ENCODE measurements around the gene ACSL3.

ACSL3 gene

DNA sequence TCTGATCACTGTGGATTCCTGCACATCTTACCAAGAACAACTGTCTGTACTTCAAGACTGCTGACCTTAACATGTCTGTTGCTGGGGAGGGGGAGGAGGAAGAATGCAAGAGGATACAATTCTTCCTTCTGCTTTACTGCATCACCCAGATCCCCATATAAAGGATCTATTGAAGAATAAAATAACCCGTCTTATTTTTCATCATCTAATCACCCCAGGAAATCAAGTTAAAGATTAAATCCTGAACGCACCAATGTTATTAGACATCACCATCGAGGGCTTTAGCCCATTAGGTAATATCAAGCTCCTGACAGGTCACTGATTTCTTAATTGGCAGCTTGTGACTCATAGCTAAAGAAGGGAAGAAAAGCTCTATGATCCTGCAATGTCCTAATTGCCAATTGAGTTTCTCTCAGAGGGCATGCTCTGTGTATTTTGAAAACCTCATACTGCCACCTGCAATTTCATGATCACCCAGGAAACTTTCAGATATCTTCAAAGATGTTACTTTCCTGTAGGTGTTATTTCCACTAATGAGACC, 115.8 kb downstream of the ACSL3 start:
- no peak for TF ChIP-seq EZH2 (IDR thresholded peaks at IDR 0.05; ENCODE audit: borderline replicate concordance, low read length)
- TF ChIP-seq, protein P1, sequence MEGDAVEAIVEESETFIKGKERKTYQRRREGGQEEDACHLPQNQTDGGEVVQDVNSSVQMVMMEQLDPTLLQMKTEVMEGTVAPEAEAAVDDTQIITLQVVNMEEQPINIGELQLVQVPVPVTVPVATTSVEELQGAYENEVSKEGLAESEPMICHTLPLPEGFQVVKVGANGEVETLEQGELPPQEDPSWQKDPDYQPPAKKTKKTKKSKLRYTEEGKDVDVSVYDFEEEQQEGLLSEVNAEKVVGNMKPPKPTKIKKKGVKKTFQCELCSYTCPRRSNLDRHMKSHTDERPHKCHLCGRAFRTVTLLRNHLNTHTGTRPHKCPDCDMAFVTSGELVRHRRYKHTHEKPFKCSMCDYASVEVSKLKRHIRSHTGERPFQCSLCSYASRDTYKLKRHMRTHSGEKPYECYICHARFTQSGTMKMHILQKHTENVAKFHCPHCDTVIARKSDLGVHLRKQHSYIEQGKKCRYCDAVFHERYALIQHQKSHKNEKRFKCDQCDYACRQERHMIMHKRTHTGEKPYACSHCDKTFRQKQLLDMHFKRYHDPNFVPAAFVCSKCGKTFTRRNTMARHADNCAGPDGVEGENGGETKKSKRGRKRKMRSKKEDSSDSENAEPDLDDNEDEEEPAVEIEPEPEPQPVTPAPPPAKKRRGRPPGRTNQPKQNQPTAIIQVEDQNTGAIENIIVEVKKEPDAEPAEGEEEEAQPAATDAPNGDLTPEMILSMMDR (IDR thresholded peaks at IDR 0.05; ENCODE audit: low read length), result no peak

DNA sequence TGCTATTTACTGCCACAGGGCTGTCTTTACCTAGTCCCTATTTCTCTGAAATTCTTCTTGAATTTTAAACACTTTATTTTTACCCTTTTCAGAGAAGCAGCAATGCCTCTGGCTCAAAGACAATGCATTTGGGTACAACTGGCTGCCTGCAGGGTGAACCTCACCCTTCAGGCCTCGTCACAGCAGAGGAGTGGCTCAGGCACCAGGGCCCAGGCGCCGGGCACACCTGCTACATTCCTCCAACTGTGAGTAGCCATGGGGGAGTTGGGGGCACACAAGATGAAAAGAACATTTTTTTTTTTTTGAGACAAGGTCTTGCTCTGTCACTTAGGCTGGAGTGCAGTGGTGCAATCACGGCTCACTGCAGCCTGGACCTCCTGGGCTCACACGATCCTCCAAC, 116.3 kb downstream of the ACSL3 start:
- Histone ChIP-seq H3K9ac (ENCODE audit: low read length) (no peak overlapping the region), H3K79me2 (ENCODE audit: insufficient read depth, low read length) (no peaks in the 10 kb centered on the region), H3K36me3 (ENCODE audit: insufficient read depth, low read length) (no peaks in the 10 kb centered on the region), H3K4me1 (ENCODE audit: insufficient read depth, low read length, severe bottlenecking) (peaks cover 1% of the 10 kb centered on the region), H3K4me3 (ENCODE audit: low read depth, low read length, poor library complexity, severe bottlenecking) (no peak overlapping the region), H4K20me1 (ENCODE audit: insufficient read depth, low read length) (no peaks in the 10 kb centered on the region), H3K9me3 (ENCODE audit: low read length) (no peaks in the 10 kb centered on the region), H2AFZ (ENCODE audit: low read length) (no peak overlapping the region), H3K27me3 (ENCODE audit: insufficient read depth, low read length) (no peaks in the 10 kb centered on the region), H3F3A (ENCODE audit: insufficient read depth, low read length) (no peaks in the 10 kb centered on the region), H3K4me2 (ENCODE audit: low read length) (no peak overlapping the region), H3K27ac (ENCODE audit: low read depth, low read length, poor library complexity, severe bottlenecking) (no peak overlapping the region), H3K9me2 (ENCODE audit: low read depth, low read length) (no peaks in the 10 kb centered on the region)
- no peak for TF ChIP-seq EZH2 (IDR thresholded peaks at IDR 0.05; ENCODE audit: borderline replicate concordance, low read length)
- TF ChIP-seq, protein P1 (IDR thresholded peaks at IDR 0.05; ENCODE audit: low read length), result no peak

More for the DNA sequence above, 115.8 kb downstream of the ACSL3 start:
- Histone ChIP-seq H4K20me1 (ENCODE audit: insufficient read depth, low read length) (no peaks in the 10 kb centered on the region), H3K9me3 (ENCODE audit: low read length) (no peaks in the 10 kb centered on the region), H3K79me2 (ENCODE audit: insufficient read depth, low read length) (no peaks in the 10 kb centered on the region), H3F3A (ENCODE audit: insufficient read depth, low read length) (no peaks in the 10 kb centered on the region), H3K9me2 (ENCODE audit: low read depth, low read length) (no peaks in the 10 kb centered on the region), H3K4me3 (ENCODE audit: low read depth, low read length, poor library complexity, severe bottlenecking) (no peak overlapping the region), H3K4me2 (ENCODE audit: low read length) (no peak overlapping the region), H3K27me3 (ENCODE audit: insufficient read depth, low read length) (no peaks in the 10 kb centered on the region), H3K4me1 (ENCODE audit: insufficient read depth, low read length, severe bottlenecking) (no peaks in the 10 kb centered on the region), H3K9ac (ENCODE audit: low read length) (no peak overlapping the region), H2AFZ (ENCODE audit: low read length) (no peak overlapping the region), H3K27ac (ENCODE audit: low read depth, low read length, poor library complexity, severe bottlenecking) (no peak overlapping the region), H3K36me3 (ENCODE audit: insufficient read depth, low read length) (no peaks in the 10 kb centered on the region)

DNA sequence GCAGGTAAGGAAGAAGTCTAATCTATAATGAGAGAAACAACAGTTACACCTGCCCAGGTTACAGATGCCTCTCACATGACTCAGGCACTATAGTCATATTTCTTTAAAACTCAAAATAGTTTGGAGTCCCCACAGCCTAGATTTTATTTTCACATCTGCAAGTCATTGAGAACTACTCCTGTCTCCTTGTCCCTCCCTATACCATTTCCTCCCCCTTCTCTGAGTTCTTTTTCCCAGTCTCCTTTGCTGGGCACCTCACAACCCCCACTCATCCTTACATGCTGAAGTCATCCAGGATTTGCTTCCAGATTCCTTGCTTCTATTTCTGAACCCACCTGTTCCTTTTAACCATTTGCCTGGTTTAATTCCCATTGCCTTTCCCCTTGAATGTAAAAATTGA, 118.0 kb downstream of the ACSL3 start:
- Histone ChIP-seq H3K4me2 (ENCODE audit: low read length) (no peak overlapping the region), H3K27ac (ENCODE audit: low read depth, low read length, poor library complexity, severe bottlenecking) (no peak overlapping the region)

More for the DNA sequence above, 118.0 kb downstream of the ACSL3 start:
- no peaks in the 10 kb centered on the region for H4K20me1 ChIP-seq (ENCODE audit: insufficient read depth, low read length)
- no peaks in the 10 kb centered on the region for H3K36me3 ChIP-seq (ENCODE audit: insufficient read depth, low read length)
- no peak overlapping the region for H3K9ac ChIP-seq (ENCODE audit: low read length)
- no peaks in the 10 kb centered on the region for H3K9me2 ChIP-seq (ENCODE audit: low read depth, low read length)
- no peaks in the 10 kb centered on the region for H3F3A ChIP-seq (ENCODE audit: insufficient read depth, low read length)
- H3K79me2 ChIP-seq (ENCODE audit: insufficient read depth, low read length), result no peaks in the 10 kb centered on the region
- H3K27me3 ChIP-seq (ENCODE audit: insufficient read depth, low read length), result no peaks in the 10 kb centered on the region
- H3K4me3 ChIP-seq (ENCODE audit: low read depth, low read length, poor library complexity, severe bottlenecking), result no peak overlapping the region
- no peak for TF ChIP-seq EZH2 (IDR thresholded peaks at IDR 0.05; ENCODE audit: borderline replicate concordance, low read length)
- TF ChIP-seq, protein P1 (IDR thresholded peaks at IDR 0.05; ENCODE audit: low read length), result no peak
- no peak overlapping the region for H2AFZ ChIP-seq (ENCODE audit: low read length)
- H3K4me1 ChIP-seq (ENCODE audit: insufficient read depth, low read length, severe bottlenecking), result peaks cover 4% of the 10 kb centered on the region
- H3K9me3 ChIP-seq (ENCODE audit: low read length), result no peaks in the 10 kb centered on the region
